ENCODE data around the gene GAST.

GRCh38 chr17:41718287-41718645, 6.1 kb downstream of the GAST start:
- TF ChIP-seq, protein P1, sequence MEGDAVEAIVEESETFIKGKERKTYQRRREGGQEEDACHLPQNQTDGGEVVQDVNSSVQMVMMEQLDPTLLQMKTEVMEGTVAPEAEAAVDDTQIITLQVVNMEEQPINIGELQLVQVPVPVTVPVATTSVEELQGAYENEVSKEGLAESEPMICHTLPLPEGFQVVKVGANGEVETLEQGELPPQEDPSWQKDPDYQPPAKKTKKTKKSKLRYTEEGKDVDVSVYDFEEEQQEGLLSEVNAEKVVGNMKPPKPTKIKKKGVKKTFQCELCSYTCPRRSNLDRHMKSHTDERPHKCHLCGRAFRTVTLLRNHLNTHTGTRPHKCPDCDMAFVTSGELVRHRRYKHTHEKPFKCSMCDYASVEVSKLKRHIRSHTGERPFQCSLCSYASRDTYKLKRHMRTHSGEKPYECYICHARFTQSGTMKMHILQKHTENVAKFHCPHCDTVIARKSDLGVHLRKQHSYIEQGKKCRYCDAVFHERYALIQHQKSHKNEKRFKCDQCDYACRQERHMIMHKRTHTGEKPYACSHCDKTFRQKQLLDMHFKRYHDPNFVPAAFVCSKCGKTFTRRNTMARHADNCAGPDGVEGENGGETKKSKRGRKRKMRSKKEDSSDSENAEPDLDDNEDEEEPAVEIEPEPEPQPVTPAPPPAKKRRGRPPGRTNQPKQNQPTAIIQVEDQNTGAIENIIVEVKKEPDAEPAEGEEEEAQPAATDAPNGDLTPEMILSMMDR (IDR thresholded peaks at IDR 0.05 in 2 of 3, conservative IDR thresholded peaks at IDR 0.05 in 1 of 3; ENCODE audit: borderline replicate concordance in 1 of 3, insufficient read depth in 1 of 3, low read depth in 2 of 3, low read length in 2 of 3): no peak
- TF ChIP-seq SP1 (IDR thresholded peaks at IDR 0.05; ENCODE audit: low read depth) (no peak), POLR2A (IDR thresholded peaks at IDR 0.05; ENCODE audit: borderline replicate concordance, extremely low read depth, insufficient read depth, insufficient read length) (no peak), ZFX (IDR thresholded peaks at IDR 0.05) (no peak), YY1 (IDR thresholded peaks at IDR 0.05; ENCODE audit: extremely low read depth, insufficient replicate concordance, low read depth, low read length) (no peak), CBX3 (IDR thresholded peaks at IDR 0.05; ENCODE audit: low read depth) (no peak), EZH2 (IDR thresholded peaks at IDR 0.05) (no peak), POLR2AphosphoS5 (IDR thresholded peaks at IDR 0.05; ENCODE audit: low read depth, low read length) (no peak), CEBPB (IDR thresholded peaks at IDR 0.05; ENCODE audit: low read depth) (no peak)
- TF ChIP-seq, protein P2, sequence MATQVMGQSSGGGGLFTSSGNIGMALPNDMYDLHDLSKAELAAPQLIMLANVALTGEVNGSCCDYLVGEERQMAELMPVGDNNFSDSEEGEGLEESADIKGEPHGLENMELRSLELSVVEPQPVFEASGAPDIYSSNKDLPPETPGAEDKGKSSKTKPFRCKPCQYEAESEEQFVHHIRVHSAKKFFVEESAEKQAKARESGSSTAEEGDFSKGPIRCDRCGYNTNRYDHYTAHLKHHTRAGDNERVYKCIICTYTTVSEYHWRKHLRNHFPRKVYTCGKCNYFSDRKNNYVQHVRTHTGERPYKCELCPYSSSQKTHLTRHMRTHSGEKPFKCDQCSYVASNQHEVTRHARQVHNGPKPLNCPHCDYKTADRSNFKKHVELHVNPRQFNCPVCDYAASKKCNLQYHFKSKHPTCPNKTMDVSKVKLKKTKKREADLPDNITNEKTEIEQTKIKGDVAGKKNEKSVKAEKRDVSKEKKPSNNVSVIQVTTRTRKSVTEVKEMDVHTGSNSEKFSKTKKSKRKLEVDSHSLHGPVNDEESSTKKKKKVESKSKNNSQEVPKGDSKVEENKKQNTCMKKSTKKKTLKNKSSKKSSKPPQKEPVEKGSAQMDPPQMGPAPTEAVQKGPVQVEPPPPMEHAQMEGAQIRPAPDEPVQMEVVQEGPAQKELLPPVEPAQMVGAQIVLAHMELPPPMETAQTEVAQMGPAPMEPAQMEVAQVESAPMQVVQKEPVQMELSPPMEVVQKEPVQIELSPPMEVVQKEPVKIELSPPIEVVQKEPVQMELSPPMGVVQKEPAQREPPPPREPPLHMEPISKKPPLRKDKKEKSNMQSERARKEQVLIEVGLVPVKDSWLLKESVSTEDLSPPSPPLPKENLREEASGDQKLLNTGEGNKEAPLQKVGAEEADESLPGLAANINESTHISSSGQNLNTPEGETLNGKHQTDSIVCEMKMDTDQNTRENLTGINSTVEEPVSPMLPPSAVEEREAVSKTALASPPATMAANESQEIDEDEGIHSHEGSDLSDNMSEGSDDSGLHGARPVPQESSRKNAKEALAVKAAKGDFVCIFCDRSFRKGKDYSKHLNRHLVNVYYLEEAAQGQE (IDR thresholded peaks at IDR 0.05; ENCODE audit: low read depth): no peak
- TF ChIP-seq, protein P3, sequence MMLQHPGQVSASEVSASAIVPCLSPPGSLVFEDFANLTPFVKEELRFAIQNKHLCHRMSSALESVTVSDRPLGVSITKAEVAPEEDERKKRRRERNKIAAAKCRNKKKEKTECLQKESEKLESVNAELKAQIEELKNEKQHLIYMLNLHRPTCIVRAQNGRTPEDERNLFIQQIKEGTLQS (IDR thresholded peaks at IDR 0.05): no peak
- TF ChIP-seq, protein P4, sequence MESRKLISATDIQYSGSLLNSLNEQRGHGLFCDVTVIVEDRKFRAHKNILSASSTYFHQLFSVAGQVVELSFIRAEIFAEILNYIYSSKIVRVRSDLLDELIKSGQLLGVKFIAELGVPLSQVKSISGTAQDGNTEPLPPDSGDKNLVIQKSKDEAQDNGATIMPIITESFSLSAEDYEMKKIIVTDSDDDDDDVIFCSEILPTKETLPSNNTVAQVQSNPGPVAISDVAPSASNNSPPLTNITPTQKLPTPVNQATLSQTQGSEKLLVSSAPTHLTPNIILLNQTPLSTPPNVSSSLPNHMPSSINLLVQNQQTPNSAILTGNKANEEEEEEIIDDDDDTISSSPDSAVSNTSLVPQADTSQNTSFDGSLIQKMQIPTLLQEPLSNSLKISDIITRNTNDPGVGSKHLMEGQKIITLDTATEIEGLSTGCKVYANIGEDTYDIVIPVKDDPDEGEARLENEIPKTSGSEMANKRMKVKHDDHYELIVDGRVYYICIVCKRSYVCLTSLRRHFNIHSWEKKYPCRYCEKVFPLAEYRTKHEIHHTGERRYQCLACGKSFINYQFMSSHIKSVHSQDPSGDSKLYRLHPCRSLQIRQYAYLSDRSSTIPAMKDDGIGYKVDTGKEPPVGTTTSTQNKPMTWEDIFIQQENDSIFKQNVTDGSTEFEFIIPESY (IDR thresholded peaks at IDR 0.05; ENCODE audit: extremely low read depth, insufficient replicate concordance, low read length): no peak

Data from HCT116 (cell line).